Prostate gland (tissue), 2 donors: Measurements from ENCODE around the gene SAT2.

ENCODE experiments used
- POLR2AphosphoS5 ChIP-seq: sonication (generic); formaldehyde crosslinking; IDR thresholded peaks from one replicate; pipeline ENCODE4 v1.6.1; 2017; ENCODE audit warnings: antibody characterized with exemption
- TF ChIP-seq, protein P1 (sequence below), 4 experiments: fragments of 200-600 bp in 2 of 4; fragments of 450-650 bp in 2 of 4; sonication (generic) in 2 of 4; IDR thresholded peaks; 1 replicate in 3 of 4; 2 replicates in 1 of 4; pipeline ENCODE4 v1.5.1; 2016 to 2019; ENCODE audit warnings: antibody characterized with exemption in 4 of 4, mild to moderate bottlenecking in 2 of 4, moderate library complexity in 2 of 4

DNA sequence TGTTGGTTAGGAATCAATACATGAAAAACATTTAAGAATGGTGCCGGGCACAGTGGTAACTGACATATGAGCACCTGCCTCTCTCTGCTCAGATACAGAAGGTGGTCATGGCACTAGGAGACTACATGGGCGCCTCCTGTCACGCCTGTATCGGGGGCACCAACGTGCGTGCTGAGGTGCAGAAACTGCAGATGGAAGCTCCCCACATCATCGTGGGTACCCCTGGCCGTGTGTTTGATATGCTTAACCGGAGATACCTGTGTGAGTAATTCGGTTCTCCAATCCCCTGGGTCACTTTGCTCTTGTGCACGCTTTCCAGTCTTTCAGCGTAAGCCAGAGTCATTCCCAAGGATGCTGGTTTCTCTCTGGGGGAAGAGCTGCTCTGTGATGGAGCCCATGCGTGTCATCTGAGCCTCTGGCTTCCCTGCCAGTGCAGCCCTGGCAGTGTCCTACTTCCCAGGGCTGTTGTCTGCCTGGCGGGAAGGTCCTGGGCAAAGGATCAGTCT, 51.1 kb downstream of the SAT2 start:
- TF ChIP-seq, protein P1, sequence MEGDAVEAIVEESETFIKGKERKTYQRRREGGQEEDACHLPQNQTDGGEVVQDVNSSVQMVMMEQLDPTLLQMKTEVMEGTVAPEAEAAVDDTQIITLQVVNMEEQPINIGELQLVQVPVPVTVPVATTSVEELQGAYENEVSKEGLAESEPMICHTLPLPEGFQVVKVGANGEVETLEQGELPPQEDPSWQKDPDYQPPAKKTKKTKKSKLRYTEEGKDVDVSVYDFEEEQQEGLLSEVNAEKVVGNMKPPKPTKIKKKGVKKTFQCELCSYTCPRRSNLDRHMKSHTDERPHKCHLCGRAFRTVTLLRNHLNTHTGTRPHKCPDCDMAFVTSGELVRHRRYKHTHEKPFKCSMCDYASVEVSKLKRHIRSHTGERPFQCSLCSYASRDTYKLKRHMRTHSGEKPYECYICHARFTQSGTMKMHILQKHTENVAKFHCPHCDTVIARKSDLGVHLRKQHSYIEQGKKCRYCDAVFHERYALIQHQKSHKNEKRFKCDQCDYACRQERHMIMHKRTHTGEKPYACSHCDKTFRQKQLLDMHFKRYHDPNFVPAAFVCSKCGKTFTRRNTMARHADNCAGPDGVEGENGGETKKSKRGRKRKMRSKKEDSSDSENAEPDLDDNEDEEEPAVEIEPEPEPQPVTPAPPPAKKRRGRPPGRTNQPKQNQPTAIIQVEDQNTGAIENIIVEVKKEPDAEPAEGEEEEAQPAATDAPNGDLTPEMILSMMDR (IDR thresholded peaks at IDR 0.05), result no peak
- TF ChIP-seq POLR2AphosphoS5, result no peak
